NCI-H2081 (cell line): ENCODE measurements around the gene PAN3.
A peak's percentile ranks its signal among the peaks of the same experiment; 100 is the strongest.
"Not testable (repeated sequence)": the region's sequence is repeated elsewhere in the genome, so short reads cannot be mapped to it uniquely, and the experiment has no call there.

ENCODE experiments used
- DNase-seq, 2 experiments: peaks; one replicate each; lab custom pipeline; 2025; lab: John Stamatoyannopoulos, UW

PAN3 gene

GRCh38 chr13:28136916-28137315, 1.4 kb upstream of the PAN3 start:
- no peak for DNase-seq

- DNase-seq: peak; percentile 53 to 81
These were observed 749 bp upstream of the PAN3 start for GRCh38 chr13:28137596-28137995.

GRCh38 chr13:28138756-28139470, 568 bp downstream of the PAN3 start:
- peak; percentile 51 to 58 for DNase-seq

- no peak for DNase-seq
These were observed 2.2 kb downstream of the PAN3 start for GRCh38 chr13:28140433-28141125.

GRCh38 chr13:28141542-28141941, 3.2 kb downstream of the PAN3 start:
- DNase-seq: not testable (repeated sequence)

GRCh38 chr13:28145049-28145448, 6.7 kb downstream of the PAN3 start:
- no peak for DNase-seq

- no peak for DNase-seq
These were observed 9.2 kb downstream of the PAN3 start for GRCh38 chr13:28147495-28147894.

- DNase-seq: no peak
These were observed 20.7 kb downstream of the PAN3 start for GRCh38 chr13:28159057-28159456.

GRCh38 chr13:28161370-28161769, 23.0 kb downstream of the PAN3 start:
- no peak for DNase-seq

GRCh38 chr13:28163587-28163986, 25.2 kb downstream of the PAN3 start:
- no peak for DNase-seq

- no peak for DNase-seq
These were observed 27.9 kb downstream of the PAN3 start for GRCh38 chr13:28166257-28166656.

- DNase-seq: no peak
These were observed 32.9 kb downstream of the PAN3 start for GRCh38 chr13:28171266-28171665.

GRCh38 chr13:28172947-28173346, 34.6 kb downstream of the PAN3 start:
- no peak for DNase-seq

GRCh38 chr13:28173793-28174192, 35.4 kb downstream of the PAN3 start:
- DNase-seq: no peak

GRCh38 chr13:28177327-28177726, 39.0 kb downstream of the PAN3 start:
- DNase-seq: no peak

- DNase-seq: no peak
These were observed 39.5 kb downstream of the PAN3 start for GRCh38 chr13:28177877-28178276.

GRCh38 chr13:28179974-28180373, 41.6 kb downstream of the PAN3 start:
- DNase-seq: no peak

GRCh38 chr13:28181413-28181812, 43.1 kb downstream of the PAN3 start:
- DNase-seq: no peak

- no peak for DNase-seq
These were observed 46.9 kb downstream of the PAN3 start for GRCh38 chr13:28185256-28185655.

- no peak for DNase-seq
These were observed 60.7 kb downstream of the PAN3 start for GRCh38 chr13:28199089-28199488.

- DNase-seq: peak in 1 of 2 experiments; percentile 2
These were observed 65.7 kb downstream of the PAN3 start for GRCh38 chr13:28204043-28204442.

- no peak for DNase-seq
These were observed 66.5 kb downstream of the PAN3 start for GRCh38 chr13:28204690-28205443.

GRCh38 chr13:28218679-28219078, 80.3 kb downstream of the PAN3 start:
- DNase-seq: no peak
